ENCODE results near the gene PHACTR3. TPM values are rescaled to one million over a fixed set of nuclear protein-coding genes. Genes with fewer than 3 reads are reported as not detected.

Gene PHACTR3
- total RNA-seq, 2 donors from 2014 or later = 0.34 TPM; not detected in 1

- WGBS = 60% methylated on average over 4 of the region's 4 CpGs
- TF ChIP-seq POLR2A (IDR thresholded peaks at IDR 0.05) = no peak
- no peak for TF ChIP-seq POLR2AphosphoS5 (IDR thresholded peaks at IDR 0.05)
- TF ChIP-seq, protein P1, sequence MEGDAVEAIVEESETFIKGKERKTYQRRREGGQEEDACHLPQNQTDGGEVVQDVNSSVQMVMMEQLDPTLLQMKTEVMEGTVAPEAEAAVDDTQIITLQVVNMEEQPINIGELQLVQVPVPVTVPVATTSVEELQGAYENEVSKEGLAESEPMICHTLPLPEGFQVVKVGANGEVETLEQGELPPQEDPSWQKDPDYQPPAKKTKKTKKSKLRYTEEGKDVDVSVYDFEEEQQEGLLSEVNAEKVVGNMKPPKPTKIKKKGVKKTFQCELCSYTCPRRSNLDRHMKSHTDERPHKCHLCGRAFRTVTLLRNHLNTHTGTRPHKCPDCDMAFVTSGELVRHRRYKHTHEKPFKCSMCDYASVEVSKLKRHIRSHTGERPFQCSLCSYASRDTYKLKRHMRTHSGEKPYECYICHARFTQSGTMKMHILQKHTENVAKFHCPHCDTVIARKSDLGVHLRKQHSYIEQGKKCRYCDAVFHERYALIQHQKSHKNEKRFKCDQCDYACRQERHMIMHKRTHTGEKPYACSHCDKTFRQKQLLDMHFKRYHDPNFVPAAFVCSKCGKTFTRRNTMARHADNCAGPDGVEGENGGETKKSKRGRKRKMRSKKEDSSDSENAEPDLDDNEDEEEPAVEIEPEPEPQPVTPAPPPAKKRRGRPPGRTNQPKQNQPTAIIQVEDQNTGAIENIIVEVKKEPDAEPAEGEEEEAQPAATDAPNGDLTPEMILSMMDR (IDR thresholded peaks at IDR 0.05) = no peak
- DNase-seq (ENCODE audit: low spot score) = no peak
- H3K27me3 ChIP-seq (replicated peaks; ENCODE audit: insufficient read depth) = peaks cover 9% of the 10 kb centered on the region
- intact Hi-C loops (cut with DNase I) = no loop called here
- H3K27ac ChIP-seq = no peak overlapping the region
- H3K4me1 ChIP-seq (replicated peaks) = no peaks in the 10 kb centered on the region
- H3K4me3 ChIP-seq = no peak overlapping the region
- no peaks in the 10 kb centered on the region for H3K9me3 ChIP-seq
- no peaks in the 10 kb centered on the region for H3K36me3 ChIP-seq
Measured at GRCh38 chr20:59611286-59611685, 6.9 kb downstream of the PHACTR3 start.

GRCh38 chr20:59613861-59614260, 9.5 kb downstream of the PHACTR3 start:
- 84% methylated on average over 5 of the region's 5 CpGs for WGBS

GRCh38 chr20:59614714-59615113, 10.4 kb downstream of the PHACTR3 start:
- H3K9me3 ChIP-seq = no peaks in the 10 kb centered on the region
- TF ChIP-seq, protein P1 (IDR thresholded peaks at IDR 0.05) = no peak
- no peak for TF ChIP-seq POLR2A (IDR thresholded peaks at IDR 0.05)
- no peak for TF ChIP-seq POLR2AphosphoS5 (IDR thresholded peaks at IDR 0.05)

More at GRCh38 chr20:59613861-59614260, 9.5 kb downstream of the PHACTR3 start:
- Histone ChIP-seq H3K4me1 (replicated peaks) (no peaks in the 10 kb centered on the region), H3K36me3 (no peaks in the 10 kb centered on the region), H3K9me3 (no peaks in the 10 kb centered on the region), H3K4me3 (no peak overlapping the region), H3K27ac (no peak overlapping the region), H3K27me3 (replicated peaks; ENCODE audit: insufficient read depth) (peaks cover 3% of the 10 kb centered on the region)
- intact Hi-C loops (cut with DNase I) = no loop called here
- no peak for TF ChIP-seq POLR2AphosphoS5 (IDR thresholded peaks at IDR 0.05)
- TF ChIP-seq POLR2A (IDR thresholded peaks at IDR 0.05) = no peak
- TF ChIP-seq, protein P1 (IDR thresholded peaks at IDR 0.05) = no peak
- DNase-seq (ENCODE audit: low spot score) = no peak

GRCh38 chr20:59616306-59616705, 12.0 kb downstream of the PHACTR3 start:
- no peak for TF ChIP-seq POLR2A (IDR thresholded peaks at IDR 0.05)
- TF ChIP-seq POLR2AphosphoS5 (IDR thresholded peaks at IDR 0.05) = no peak
- TF ChIP-seq, protein P1 (IDR thresholded peaks at IDR 0.05) = no peak
- H3K4me3 ChIP-seq = no peak overlapping the region

More at GRCh38 chr20:59614714-59615113, 10.4 kb downstream of the PHACTR3 start:
- H3K36me3 ChIP-seq = no peaks in the 10 kb centered on the region
- 57% methylated on average over 7 of the region's 7 CpGs for WGBS
- no peaks in the 10 kb centered on the region for H3K4me1 ChIP-seq (replicated peaks)
- intact Hi-C loops (cut with DNase I) = no loop called here
- no peak overlapping the region for H3K27ac ChIP-seq
- no peaks in the 10 kb centered on the region for H3K27me3 ChIP-seq (replicated peaks; ENCODE audit: insufficient read depth)
- H3K4me3 ChIP-seq = no peak overlapping the region
- DNase-seq (ENCODE audit: low spot score) = no peak

DNA sequence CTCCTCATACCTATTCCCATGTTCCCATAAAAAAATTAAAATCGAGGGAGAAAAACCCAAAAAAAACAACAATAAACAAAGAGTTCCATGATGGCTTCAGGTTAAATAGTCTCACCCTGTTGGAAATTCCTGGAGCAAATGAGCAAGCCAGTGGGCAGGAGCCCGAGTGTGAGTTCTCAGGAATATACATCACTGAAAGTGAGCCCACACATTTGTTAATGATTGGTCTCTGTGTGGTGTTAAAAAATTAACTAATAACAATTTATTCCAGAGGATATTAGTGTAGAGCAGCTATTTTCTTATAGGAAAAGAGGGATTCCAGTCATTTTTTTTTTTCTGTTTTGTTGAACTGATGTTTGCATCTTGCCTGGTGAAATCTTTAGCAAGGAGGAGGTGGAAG, 12.9 kb downstream of the PHACTR3 start:
- no peaks in the 10 kb centered on the region for H3K4me1 ChIP-seq (replicated peaks)
- WGBS = 52% methylated on average over 2 of the region's 2 CpGs
- H3K27me3 ChIP-seq (replicated peaks; ENCODE audit: insufficient read depth) = no peaks in the 10 kb centered on the region
- H3K36me3 ChIP-seq = no peaks in the 10 kb centered on the region
- no peak overlapping the region for H3K27ac ChIP-seq
- intact Hi-C loops (cut with DNase I) = no loop called here
- H3K9me3 ChIP-seq = no peaks in the 10 kb centered on the region
- DNase-seq (ENCODE audit: low spot score) = no peak
- TF ChIP-seq POLR2AphosphoS5 (IDR thresholded peaks at IDR 0.05) (no peak), POLR2A (IDR thresholded peaks at IDR 0.05) (no peak)
- TF ChIP-seq, protein P1 (IDR thresholded peaks at IDR 0.05) = no peak
- H3K4me3 ChIP-seq = no peak overlapping the region

More at GRCh38 chr20:59616306-59616705, 12.0 kb downstream of the PHACTR3 start:
- DNase-seq (ENCODE audit: low spot score) = no peak
- intact Hi-C loops (cut with DNase I) = no loop called here
- 86% methylated on average over 5 of the region's 5 CpGs for WGBS
- H3K27me3 ChIP-seq (replicated peaks; ENCODE audit: insufficient read depth) = no peaks in the 10 kb centered on the region
- no peaks in the 10 kb centered on the region for H3K4me1 ChIP-seq (replicated peaks)
- H3K36me3 ChIP-seq = no peaks in the 10 kb centered on the region
- no peaks in the 10 kb centered on the region for H3K9me3 ChIP-seq
- no peak overlapping the region for H3K27ac ChIP-seq

Data from prostate gland (tissue), 2 donors.